Trophoblast cell (in vitro differentiated cells and primary cell): ENCODE measurements around the gene FCAMR.
A peak's percentile ranks its signal among the peaks of the same experiment; 100 is the strongest.
"Not testable (repeated sequence)": the region's sequence is repeated elsewhere in the genome, so short reads cannot be mapped to it uniquely, and the experiment has no call there.

ENCODE experiments used
- DNase-seq, 2 donors: peaks; one replicate each; pipeline ENCODE4 v3.0.0-alpha.2; 2016
- H2AFZ ChIP-seq: 2 replicates; pipeline ENCODE4 v1.6.1; 2013; ENCODE audit warnings: low read length, moderate library complexity, mild to moderate bottlenecking; ENCODE audit not compliant: insufficient read depth, poor library complexity
- H2AK5ac ChIP-seq: 2 replicates; pipeline ENCODE4 v1.6.1; 2013; ENCODE audit warnings: mild to moderate bottlenecking, low read length
- H2BK120ac ChIP-seq: 2 replicates; pipeline ENCODE4 v1.6.1; 2013; ENCODE audit warnings: low read length, mild to moderate bottlenecking, moderate library complexity; ENCODE audit not compliant: insufficient read depth, poor library complexity
- H2BK12ac ChIP-seq: 2 replicates; pipeline ENCODE4 v1.6.1; 2013; ENCODE audit warnings: mild to moderate bottlenecking, low read length, moderate library complexity
- H2BK5ac ChIP-seq: 2 replicates; pipeline ENCODE4 v1.6.1; 2013; ENCODE audit warnings: low read length, low read depth, moderate library complexity, mild to moderate bottlenecking; ENCODE audit not compliant: poor library complexity
- H3K14ac ChIP-seq: 2 replicates; pipeline ENCODE4 v1.6.1; 2013; ENCODE audit warnings: mild to moderate bottlenecking, low read length
- H3K18ac ChIP-seq: 2 replicates; pipeline ENCODE4 v1.6.1; 2013; ENCODE audit warnings: mild to moderate bottlenecking, low read length
- H3K23ac ChIP-seq: 2 replicates; pipeline ENCODE4 v1.6.1; 2013; ENCODE audit warnings: low read length
- H3K27ac ChIP-seq: 2 replicates; pipeline ENCODE4 v1.5.1; 2013; ENCODE audit warnings: low read depth, mild to moderate bottlenecking, inconsistent platforms, low read length, moderate library complexity
- H3K27me3 ChIP-seq: 2 replicates; pipeline ENCODE4 v1.6.1; 2013; ENCODE audit warnings: inconsistent platforms, mild to moderate bottlenecking, low read length, moderate library complexity; ENCODE audit not compliant: insufficient read depth
- H3K36me3 ChIP-seq, 2 experiments: 1 replicate in 1 of 2; 2 replicates in 1 of 2; pipeline ENCODE4 v1.6.1; 2013; ENCODE audit warnings: low read length in 2 of 2, mild to moderate bottlenecking in 2 of 2, moderate library complexity in 1 of 2; ENCODE audit not compliant: insufficient read depth in 2 of 2, control insufficient read depth in 1 of 2
- H3K4ac ChIP-seq: 2 replicates; pipeline ENCODE4 v1.6.1; 2013; ENCODE audit warnings: low read depth, mild to moderate bottlenecking, low read length, moderate library complexity
- H3K4me1 ChIP-seq, 2 experiments: 1 replicate in 1 of 2; 2 replicates in 1 of 2; pipeline ENCODE4 v1.6.1; 2013; ENCODE audit warnings: low read length in 2 of 2, mild to moderate bottlenecking in 2 of 2, moderate library complexity in 1 of 2; ENCODE audit not compliant: insufficient read depth in 2 of 2, control insufficient read depth in 1 of 2
- H3K4me2 ChIP-seq: 2 replicates; pipeline ENCODE4 v1.6.1; 2013; ENCODE audit warnings: inconsistent platforms, mild to moderate bottlenecking, low read length, moderate library complexity
- H3K4me3 ChIP-seq: 2 replicates; pipeline ENCODE4 v1.5.1; 2013; ENCODE audit warnings: mild to moderate bottlenecking, low read depth, low read length, inconsistent platforms
- H3K79me1 ChIP-seq: one replicate; pipeline ENCODE4 v1.6.1; 2013; ENCODE audit warnings: low read length
- H3K79me2 ChIP-seq: 2 replicates; pipeline ENCODE4 v1.6.1; 2013; ENCODE audit warnings: low read length, mild to moderate bottlenecking; ENCODE audit not compliant: control insufficient read depth, insufficient read depth, poor library complexity
- H3K9ac ChIP-seq: 2 replicates; pipeline ENCODE4 v1.6.1; 2013; ENCODE audit warnings: mild to moderate bottlenecking, low read length
- H3K9me3 ChIP-seq: 2 replicates; pipeline ENCODE4 v1.6.1; 2013; ENCODE audit warnings: low read depth, mild to moderate bottlenecking, control low read depth, inconsistent platforms, low read length; ENCODE audit not compliant: insufficient read depth
- H4K12ac ChIP-seq: 2 replicates; pipeline ENCODE4 v1.6.1; 2013; ENCODE audit warnings: low read depth, mild to moderate bottlenecking, low read length, moderate library complexity
- H4K8ac ChIP-seq: 2 replicates; pipeline ENCODE4 v1.6.1; 2013; ENCODE audit warnings: low read depth, mild to moderate bottlenecking, low read length, moderate library complexity
- H4K91ac ChIP-seq: one replicate; pipeline ENCODE4 v1.6.1; 2013; ENCODE audit warnings: low read depth, mild to moderate bottlenecking, low read length, moderate library complexity
- WGBS: extraction: QIAGEN DNeasy Blood & Tissue Kit; methylation state at CpG from one replicate; pipeline ENCODE4 v1.1.7; 2013; ENCODE audit warnings: missing lambda C conversion rate; ENCODE audit not compliant: insufficient read length, insufficient coverage; ENCODE audit errors: extremely low coverage; 5-methylcytosine and 5-hydroxymethylcytosine counted together

FCAMR gene

GRCh38 chr1:206923961-206924557 is 46.2 kb downstream of the FCAMR start:
- H3K79me1 ChIP-seq, H4K12ac ChIP-seq, H3K9me3 ChIP-seq, H4K8ac ChIP-seq, H3K79me2 ChIP-seq, H2AK5ac ChIP-seq, H3K9ac ChIP-seq, H2BK120ac ChIP-seq, H2BK5ac ChIP-seq, H3K4me2 ChIP-seq, H2BK12ac ChIP-seq, H4K91ac ChIP-seq, DNase-seq, H3K36me3 ChIP-seq, H3K27ac ChIP-seq, H3K27me3 ChIP-seq, H3K18ac ChIP-seq, H3K4ac ChIP-seq, H3K14ac ChIP-seq, H3K4me1 ChIP-seq, H2AFZ ChIP-seq: not testable (repeated sequence)
- 100% methylated on average over 1 of the region's 4 CpGs for WGBS
- Histone ChIP-seq H3K23ac (peak overlapping the region; percentile 4), H3K4me3 (peak overlapping the region; percentile 45)

- WGBS, result 100% methylated on average over 4 of the region's 12 CpGs
- Histone ChIP-seq H4K8ac (no peak overlapping the region), H3K9me3 (peaks cover 10% of the 10 kb centered on the region), H3K4me3 (no peak overlapping the region), H3K27ac (no peak overlapping the region), H3K27me3 (no peaks in the 10 kb centered on the region), H3K4me2 (no peak overlapping the region), H2BK120ac (no peak overlapping the region), H3K9ac (no peak overlapping the region), H3K79me2 (no peaks in the 10 kb centered on the region), H2AFZ (no peak overlapping the region), H3K4ac (no peak overlapping the region), H2BK12ac (no peak overlapping the region), H3K4me1 (no peaks in the 10 kb centered on the region), H3K23ac (no peak overlapping the region), H2AK5ac (no peak overlapping the region), H3K79me1 (no peaks in the 10 kb centered on the region), H3K14ac (no peak overlapping the region), H3K18ac (no peak overlapping the region), H4K12ac (no peak overlapping the region), H2BK5ac (no peak overlapping the region), H3K36me3 (no peaks in the 10 kb centered on the region), H4K91ac (no peak overlapping the region)
- DNase-seq, result no peak
These were observed 47.0 kb downstream of the FCAMR start for GRCh38 chr1:206923009-206923960.

GRCh38 chr1:206922524-206922923 is 47.7 kb downstream of the FCAMR start:
- Histone ChIP-seq H3K36me3 (no peaks in the 10 kb centered on the region), H4K91ac (no peak overlapping the region), H3K79me2 (no peaks in the 10 kb centered on the region), H2AK5ac (no peak overlapping the region), H3K9me3 (peaks cover 10% of the 10 kb centered on the region), H2BK12ac (no peak overlapping the region), H3K4me1 (no peaks in the 10 kb centered on the region), H3K18ac (no peak overlapping the region), H2BK5ac (no peak overlapping the region), H3K23ac (no peak overlapping the region), H4K12ac (no peak overlapping the region), H3K14ac (no peak overlapping the region), H3K4me2 (no peak overlapping the region), H3K27ac (no peak overlapping the region), H3K27me3 (no peaks in the 10 kb centered on the region), H3K79me1 (no peaks in the 10 kb centered on the region), H2AFZ (no peak overlapping the region), H3K4me3 (no peak overlapping the region), H2BK120ac (no peak overlapping the region), H4K8ac (no peak overlapping the region), H3K9ac (no peak overlapping the region), H3K4ac (no peak overlapping the region)
- no CpG with 5 or more reads among the region's 1 CpG for WGBS
- no peak for DNase-seq

GRCh38 chr1:206921772-206922265 is 48.4 kb downstream of the FCAMR start, which contains the start of gene FCMR:
FCMR (minus strand) TSS chr1:206921941; CDS start chr1:206921854, 87 bp downstream.
- H3K4me2 ChIP-seq, result no peak within 1 kb of the TSS
- H3K14ac ChIP-seq, result no peak within 1 kb of the TSS
- no peak within 1 kb of the TSS for H2AK5ac ChIP-seq
- no peaks in the 10 kb centered on the region for H3K27me3 ChIP-seq
- no peaks in the 10 kb centered on the region for H3K79me1 ChIP-seq
- H3K18ac ChIP-seq, result no peak within 1 kb of the TSS
- H3K4me3 ChIP-seq, result no peak within 1 kb of the TSS
- no peak within 1 kb of the TSS for H2BK5ac ChIP-seq
- WGBS, result no CpG with 5 or more reads among the region's 7 CpGs
- H2AFZ ChIP-seq, result no peak within 1 kb of the TSS
- H3K23ac ChIP-seq, result no peak within 1 kb of the TSS
- no peak within 1 kb of the TSS for H4K91ac ChIP-seq
- DNase-seq, result no peak
- no peak within 1 kb of the TSS for H3K27ac ChIP-seq
- H3K4ac ChIP-seq, result no peak within 1 kb of the TSS
- no peak within 1 kb of the TSS for H2BK120ac ChIP-seq
- no peaks in the 10 kb centered on the region for H3K4me1 ChIP-seq
- H4K12ac ChIP-seq, result no peak within 1 kb of the TSS
- no peaks in the 10 kb centered on the region for H3K79me2 ChIP-seq
- no peak within 1 kb of the TSS for H2BK12ac ChIP-seq
- peaks cover 10% of the 10 kb centered on the region for H3K9me3 ChIP-seq
- H3K36me3 ChIP-seq, result no peaks in the 10 kb centered on the region
- H4K8ac ChIP-seq, result no peak within 1 kb of the TSS
- no peak within 1 kb of the TSS for H3K9ac ChIP-seq
